Measurements from ENCODE around the gene TFPT. TPM values are rescaled to one million over a fixed set of nuclear protein-coding genes. Genes with fewer than 3 reads are reported as not detected.

Gene TFPT
- total RNA-seq, 1 experiment from 2014 or later: 26.6 TPM

- Mint-ChIP-seq H3K4me1 (peaks cover 0 to 5% of the 10 kb centered on the region in 2 experiments; a peak in 1 of 4 replicates), H3K27ac (no peak overlapping the region), H3K36me3 (ENCODE audit: insufficient read depth in 1 of 3, low read depth in 3 of 3) (no peaks in the 10 kb centered on the region; a peak in 2 of 7 replicates), H3K27me3 (ENCODE audit: low read depth) (peaks cover 1% of the 10 kb centered on the region; the same call in 1 of the 2 replicates), H3K4me3 (no peak overlapping the region), H3K9me3 (peaks cover 0 to 3% of the 10 kb centered on the region in 2 experiments; a peak in 2 of 5 replicates)
- no peaks in the 10 kb centered on the region for H3K79me2 ChIP-seq (ENCODE audit: insufficient read depth, low read length)
- no peak overlapping the region for H4K91ac ChIP-seq (ENCODE audit: insufficient read length, low read depth, low read length)
- no peaks in the 10 kb centered on the region for H3K79me1 ChIP-seq (ENCODE audit: insufficient read depth, low read depth, low read length, poor library complexity, severe bottlenecking)
- no peak overlapping the region for H3K14ac ChIP-seq (ENCODE audit: insufficient read depth, low read length)
- H3T11ph ChIP-seq (ENCODE audit: low read length): no peak overlapping the region
- no peaks in the 10 kb centered on the region for H3K4me1 ChIP-seq (ENCODE audit: insufficient read depth, low read length)
- WGBS (ENCODE audit: extremely low coverage, insufficient read length, low lambda C conversion rate): no CpG with 5 or more reads among the region's 9 CpGs
- no peak overlapping the region for H3K56ac ChIP-seq (ENCODE audit: insufficient read length, low read depth, low read length)
- H2BK120ac ChIP-seq (ENCODE audit: low read depth, low read length, poor library complexity, severe bottlenecking): no peak overlapping the region
- H3K18ac ChIP-seq (ENCODE audit: insufficient read length, low read depth, low read length): no peak overlapping the region
- H4K8ac ChIP-seq (replicated peaks; ENCODE audit: insufficient read length, low read depth, low read length): no peak overlapping the region
- no peak overlapping the region for H3K23ac ChIP-seq (ENCODE audit: insufficient read length, low read depth, low read length)
- H2AFZ ChIP-seq (ENCODE audit: low read length): no peak overlapping the region
- no peak for DNase-seq
- no peak overlapping the region for H2BK15ac ChIP-seq (ENCODE audit: low read depth, low read length)
- no peak overlapping the region for H3K4ac ChIP-seq (ENCODE audit: low read depth, low read length)
- H2BK12ac ChIP-seq (ENCODE audit: insufficient read length, low read depth, low read length): no peak overlapping the region
- no peak overlapping the region for H3K9ac ChIP-seq (ENCODE audit: extremely low read depth, insufficient read length, low read length)
- H3K27ac ChIP-seq (ENCODE audit: insufficient read length, low read depth, low read length): no peak overlapping the region
- H2AK5ac ChIP-seq (ENCODE audit: insufficient read length, low read length): no peak overlapping the region
- no peaks in the 10 kb centered on the region for H3K23me2 ChIP-seq (ENCODE audit: insufficient read length, low read depth, low read length, poor library complexity, severe bottlenecking)
- H3K9me3 ChIP-seq (ENCODE audit: control insufficient read depth, low read depth, low read length): no peaks in the 10 kb centered on the region
- no peak overlapping the region for H2BK20ac ChIP-seq (ENCODE audit: low read depth, low read length, poor library complexity, severe bottlenecking)
- no peak overlapping the region for H2BK5ac ChIP-seq (ENCODE audit: insufficient read length, low read length)
- no peaks in the 10 kb centered on the region for H3K27me3 ChIP-seq (ENCODE audit: insufficient read depth, low read length)
- no peaks in the 10 kb centered on the region for H4K20me1 ChIP-seq (ENCODE audit: control insufficient read depth, insufficient read depth, insufficient read length)
- no peak overlapping the region for H4K5ac ChIP-seq (ENCODE audit: insufficient read length, low read depth, low read length)
- TF ChIP-seq CTCF (conservative IDR thresholded peaks at IDR 0.05): no peak
- no peak overlapping the region for H3K4me2 ChIP-seq (ENCODE audit: insufficient read depth, insufficient read length, low read length)
Observed at GRCh38 chr19:54074851-54075250, 40.6 kb downstream of the TFPT start.

Measured in H9 (cell line).